ENCODE measurements around the gene GKN2. TPM values are rescaled to one million over a fixed set of nuclear protein-coding genes. Genes with fewer than 3 reads are reported as not detected.
A peak's percentile ranks its signal among the peaks of the same experiment; 100 is the strongest.

Gene GKN2
- total and polyA plus RNA-seq, 2 of the 13 experiments (the other 11 are each of a cell fraction or from before 2014, with no cell fraction given): not detected

DNA sequence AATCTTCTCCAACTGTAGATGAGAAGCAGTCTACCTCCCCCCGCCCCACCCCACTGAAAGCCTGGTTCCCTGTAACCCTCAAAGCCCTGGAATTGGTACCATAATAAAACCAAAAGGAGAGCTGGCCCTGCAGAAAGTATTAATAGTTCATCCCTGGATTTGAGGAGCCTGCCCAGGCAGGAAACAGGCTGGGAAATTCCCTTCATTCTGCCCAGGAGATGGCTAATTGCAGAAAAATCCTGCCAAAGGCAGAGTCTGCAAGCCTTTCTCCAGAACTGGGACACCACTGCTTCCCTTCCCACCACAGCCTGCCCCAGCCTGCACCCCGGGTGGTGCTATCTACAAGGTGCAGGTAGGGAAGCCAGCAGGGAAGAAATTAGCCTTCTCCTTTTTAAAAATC is 16.3 kb downstream of the GKN2 start (continued):
- TF ChIP-seq ZBTB10 (CRISPR knock-in tag; IDR thresholded peaks at IDR 0.05; ENCODE audit: borderline replicate concordance) (no peak), ZNF749 (CRISPR knock-in tag; IDR thresholded peaks at IDR 0.05; ENCODE audit: borderline replicate concordance) (no peak), THRA (CRISPR knock-in tag; IDR thresholded peaks at IDR 0.05; ENCODE audit: borderline replicate concordance) (no peak), ZBTB7A (CRISPR knock-in tag; IDR thresholded peaks at IDR 0.05) (no peak)

DNA sequence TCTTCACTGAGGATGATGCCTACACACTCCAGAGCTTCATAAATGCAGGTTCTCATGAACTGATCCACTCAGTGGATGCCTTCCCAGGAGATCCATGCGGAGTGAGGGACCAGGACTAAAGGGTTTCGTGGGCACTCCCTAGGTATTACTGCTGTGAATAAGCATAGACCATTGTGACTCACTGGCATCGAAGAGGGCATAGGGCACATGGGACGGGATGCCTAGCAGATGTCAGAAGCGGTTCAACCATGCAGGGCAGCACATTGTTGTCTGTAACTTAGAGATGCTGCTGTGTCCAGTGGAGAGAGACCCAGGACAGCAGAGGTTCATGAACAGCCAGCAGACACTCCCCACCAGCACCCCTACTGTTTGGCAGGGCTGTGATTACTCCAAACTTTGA is 17.2 kb downstream of the GKN2 start:
- 3% methylated on average over 5 of the region's 5 CpGs for WGBS (ENCODE audit: low lambda C conversion rate)
- FAIRE-seq: no peak
- Histone ChIP-seq H3K27me3 (ENCODE audit: control insufficient read depth in 1 of 2, insufficient read depth in 2 of 2, low read length in 2 of 2) (peaks cover 0 to 32% of the 10 kb centered on the region in 2 experiments; a peak in 3 of 5 replicates), H4K20me1 (ENCODE audit: insufficient read depth, low read length) (no peaks in the 10 kb centered on the region), H3K27ac (ENCODE audit: extremely low read length, insufficient read depth, low read length) (no peak overlapping the region), H3K79me2 (ENCODE audit: insufficient read depth, low read length) (no peaks in the 10 kb centered on the region), H3K36me3 (replicated peaks in 1 of 2; ENCODE audit: control insufficient read depth in 1 of 2, insufficient read depth in 2 of 2, low read length in 2 of 2) (no peaks in the 10 kb centered on the region), H3K4me1 (ENCODE audit: insufficient read depth, low read length) (no peaks in the 10 kb centered on the region), H3K9me3 (ENCODE audit: low read length) (0 out of 2 replicates have a peak, but pooled peaks cover 4% of the 10 kb centered on the region), H3K4me3 (replicated peaks in 1 of 3; ENCODE audit: insufficient read depth in 1 of 3, low read depth in 2 of 3, low read length in 3 of 3) (no peak overlapping the region), H3K9ac (ENCODE audit: insufficient read depth, low read depth, low read length) (no peak overlapping the region), H3K4me2 (ENCODE audit: low read depth, low read length) (no peak overlapping the region), H2AFZ (ENCODE audit: low read length) (no peak overlapping the region)
- intact Hi-C loops (cut with micrococcal nuclease; ENCODE audit: unreplicated experiment): no loop called here
- no peak for DNase-seq (ENCODE audit: low spot score)
- BruUV-seq (replicated peaks): no TSS peak
- TF ChIP-seq SAP130 (CRISPR knock-in tag; IDR thresholded peaks at IDR 0.05; ENCODE audit: low read depth): no peak
- TF ChIP-seq, protein P1, sequence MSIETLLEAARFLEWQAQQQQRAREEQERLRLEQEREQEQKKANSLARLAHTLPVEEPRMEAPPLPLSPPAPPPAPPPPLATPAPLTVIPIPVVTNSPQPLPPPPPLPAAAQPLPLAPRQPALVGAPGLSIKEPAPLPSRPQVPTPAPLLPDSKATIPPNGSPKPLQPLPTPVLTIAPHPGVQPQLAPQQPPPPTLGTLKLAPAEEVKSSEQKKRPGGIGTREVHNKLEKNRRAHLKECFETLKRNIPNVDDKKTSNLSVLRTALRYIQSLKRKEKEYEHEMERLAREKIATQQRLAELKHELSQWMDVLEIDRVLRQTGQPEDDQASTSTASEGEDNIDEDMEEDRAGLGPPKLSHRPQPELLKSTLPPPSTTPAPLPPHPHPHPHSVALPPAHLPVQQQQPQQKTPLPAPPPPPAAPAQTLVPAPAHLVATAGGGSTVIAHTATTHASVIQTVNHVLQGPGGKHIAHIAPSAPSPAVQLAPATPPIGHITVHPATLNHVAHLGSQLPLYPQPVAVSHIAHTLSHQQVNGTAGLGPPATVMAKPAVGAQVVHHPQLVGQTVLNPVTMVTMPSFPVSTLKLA (IDR thresholded peaks at IDR 0.05): peak; percentile 48
- ATAC-seq: no peak
- in situ Hi-C loops (cut with HindIII; ENCODE audit: extremely low pct_ligation_motif_present, low pct_unique_long_range_greater_than_20kb): no loop called here
- CTCF ChIA-PET (ENCODE audit: low intra/inter-chr PET ratio, low total read pairs): no interaction called here
- POLR2A ChIA-PET: no interaction called here
